GM18951 (cell line): ENCODE measurements around the gene FBRS.
A peak's percentile ranks its signal among the peaks of the same experiment; 100 is the strongest.
"Not testable (repeated sequence)": the region's sequence is repeated elsewhere in the genome, so short reads cannot be mapped to it uniquely, and the experiment has no call there.

Experiments used
- POLR2A ChIP-seq: IDR thresholded peaks from 4 replicates; pipeline ENCODE4 v1.6.1; 2011; ENCODE audit warnings: mild to moderate bottlenecking; ENCODE audit not compliant: insufficient read length, insufficient read depth; ENCODE audit errors: extremely low read depth
- in situ Hi-C: fragments of 300-500 bp; cut with MboI; formaldehyde crosslinking; loops from one replicate; pipeline ENCODE4 v1.12.0; 2022; ENCODE audit warnings: low sequenced_read_pairs, mixed read lengths, inconsistent platforms; ENCODE audit not compliant: unreplicated experiment

Gene FBRS

DNA sequence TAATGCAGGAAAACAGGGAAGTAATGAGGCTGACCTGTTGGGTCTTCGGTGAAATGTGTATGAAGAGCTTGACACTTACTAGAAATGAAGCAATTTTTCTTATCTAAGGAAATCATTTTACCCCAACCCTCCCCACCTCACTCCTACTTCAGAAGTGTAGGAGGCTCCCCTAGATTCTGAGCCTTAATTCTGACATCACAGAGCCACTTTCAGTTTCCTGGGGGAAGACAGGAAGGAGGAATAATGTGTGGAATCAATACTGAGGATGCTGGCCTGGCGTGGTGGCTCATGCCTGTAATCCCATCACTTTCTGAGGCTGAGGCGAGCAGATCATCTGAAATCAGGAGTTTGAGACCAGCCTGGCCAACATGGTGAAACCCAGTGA, 20.3 kb downstream of the FBRS start:
- in situ Hi-C loops, result no loop called here

DNA sequence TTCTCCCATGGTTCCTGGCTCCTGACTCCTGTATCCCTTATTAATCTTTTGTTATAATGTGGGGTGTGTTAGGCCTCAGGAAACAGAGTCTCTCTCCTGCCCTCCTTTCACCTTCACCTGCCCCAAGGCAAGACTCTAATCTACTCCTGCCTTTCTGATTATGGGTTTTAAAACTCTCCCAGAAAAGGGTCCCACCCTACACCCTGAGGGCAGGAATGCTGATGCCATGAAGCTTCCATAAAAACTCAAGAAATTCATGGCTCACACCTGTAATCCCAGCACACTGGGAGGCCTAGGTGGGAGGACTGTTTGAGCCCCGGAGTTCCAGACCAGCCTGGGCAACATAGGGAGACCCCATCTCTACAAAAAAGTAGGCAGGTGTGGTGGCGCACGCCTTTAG, 22.1 kb downstream of the FBRS start:
- TF ChIP-seq POLR2A, result no peak
- in situ Hi-C loops, result no loop called here

More for the DNA sequence above, 20.3 kb downstream of the FBRS start:
- TF ChIP-seq POLR2A, result no peak

DNA sequence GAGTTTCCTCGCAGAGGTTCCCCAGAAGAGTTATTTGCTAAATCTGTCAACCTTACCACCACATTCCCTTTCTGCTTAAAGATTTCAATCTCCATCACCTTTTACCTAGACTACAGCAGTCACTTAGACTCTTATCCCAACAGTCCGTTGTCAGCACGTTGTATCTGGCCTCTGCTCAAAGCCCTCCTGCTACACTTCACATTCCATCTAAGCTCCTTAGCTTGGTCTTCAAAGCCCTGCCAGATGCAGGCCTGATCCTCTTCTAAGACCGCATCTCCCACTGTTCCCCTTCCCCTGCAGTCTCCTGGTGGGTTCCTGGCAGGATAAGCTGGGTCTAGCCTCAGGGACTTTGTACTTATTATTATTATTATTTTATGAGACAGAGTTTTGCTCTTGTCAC, 30.5 kb downstream of the FBRS start:
- in situ Hi-C loops, result no loop called here
- TF ChIP-seq POLR2A, result no peak

DNA sequence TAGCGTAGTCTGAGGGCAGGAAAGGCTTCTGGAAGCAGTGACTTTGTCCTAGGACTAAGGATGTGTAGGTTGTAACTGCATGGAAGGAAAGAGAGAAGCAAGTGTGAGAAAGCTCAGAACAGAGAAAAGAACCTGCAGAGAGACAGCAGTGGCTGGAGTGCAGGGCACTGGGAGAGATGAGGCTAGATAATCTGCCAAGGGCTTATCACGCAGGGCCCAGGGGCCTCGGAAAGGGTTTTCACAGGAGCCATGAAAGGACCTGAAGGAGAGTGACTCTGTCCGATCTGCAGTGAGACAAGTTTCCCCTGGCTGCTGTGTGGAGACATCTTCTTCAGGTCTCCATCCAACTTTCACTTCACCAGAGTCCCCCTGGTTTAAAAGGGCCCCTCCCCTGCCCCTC, 33.7 kb downstream of the FBRS start:
- in situ Hi-C loops, result no loop called here
- TF ChIP-seq POLR2A, result no peak

DNA sequence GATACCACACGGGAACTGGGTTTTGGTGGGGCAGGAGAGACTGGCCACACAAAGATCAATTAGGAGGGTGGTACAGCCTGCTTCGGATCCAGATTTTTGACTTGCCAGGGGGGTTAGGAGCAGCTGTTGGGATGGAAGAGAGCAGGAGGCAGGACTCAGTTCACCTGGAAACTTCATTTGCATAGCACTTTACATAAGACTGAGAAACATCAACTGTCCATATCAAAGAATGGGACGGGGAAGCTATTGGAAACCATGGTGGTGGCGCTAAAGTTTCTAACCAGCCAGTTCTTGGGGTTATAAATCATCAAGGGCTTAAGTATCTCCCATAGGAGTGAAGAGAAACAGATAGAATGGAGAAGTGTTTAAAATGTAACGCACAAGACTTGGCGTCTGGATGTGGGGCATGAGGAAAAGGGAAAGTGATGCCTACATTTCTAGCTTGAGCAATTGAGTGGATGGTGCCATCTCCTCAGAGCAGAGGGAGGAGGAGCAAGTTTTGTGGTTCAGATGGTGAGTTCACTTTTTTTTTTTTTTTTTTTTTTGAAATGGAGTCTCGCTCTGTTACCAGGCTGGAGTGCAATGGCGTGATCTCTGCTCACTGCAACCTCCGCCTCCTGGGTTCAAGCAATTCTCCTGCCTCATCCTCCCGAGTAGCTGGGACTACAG, 34.3 kb downstream of the FBRS start:
- in situ Hi-C loops, result no loop called here
- TF ChIP-seq POLR2A, result no peak

DNA sequence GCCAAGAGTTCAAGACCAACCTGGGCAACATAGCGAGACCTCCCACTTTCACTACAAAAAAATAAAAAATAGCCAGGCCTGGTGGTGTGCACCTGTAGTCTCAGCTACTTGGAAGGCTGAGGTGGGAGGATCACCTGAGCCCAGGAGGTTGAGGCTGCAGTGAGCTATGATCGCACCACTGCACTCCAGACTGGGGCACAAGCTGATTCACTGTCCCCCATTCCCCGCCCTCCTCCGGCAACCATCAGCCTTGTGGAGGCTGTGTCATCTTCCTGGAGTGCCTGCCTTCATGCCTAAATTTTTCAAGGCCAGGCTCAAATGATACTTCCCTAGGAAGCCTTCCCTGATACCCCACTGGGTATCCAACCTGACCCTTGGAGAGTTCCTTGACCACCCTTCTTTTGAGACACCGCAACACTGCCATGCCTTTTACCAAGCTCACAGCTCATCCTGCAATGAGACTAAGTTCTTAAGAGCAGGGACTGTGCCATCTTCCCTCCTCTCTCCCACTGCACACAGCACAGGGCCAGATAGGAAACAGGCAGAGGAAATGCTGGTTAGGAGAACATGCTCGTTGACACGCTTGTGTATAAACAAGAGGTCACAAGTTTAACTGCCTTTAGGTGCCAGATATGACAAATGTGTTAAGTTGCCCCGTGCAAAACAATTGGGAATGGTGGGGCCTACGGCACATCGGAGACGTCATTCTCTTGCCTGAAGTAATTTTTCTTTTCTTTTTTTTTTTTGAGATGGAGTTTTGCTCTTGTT, 36.9 kb downstream of the FBRS start:
- no peak for TF ChIP-seq POLR2A
- in situ Hi-C loops, result no loop called here

DNA sequence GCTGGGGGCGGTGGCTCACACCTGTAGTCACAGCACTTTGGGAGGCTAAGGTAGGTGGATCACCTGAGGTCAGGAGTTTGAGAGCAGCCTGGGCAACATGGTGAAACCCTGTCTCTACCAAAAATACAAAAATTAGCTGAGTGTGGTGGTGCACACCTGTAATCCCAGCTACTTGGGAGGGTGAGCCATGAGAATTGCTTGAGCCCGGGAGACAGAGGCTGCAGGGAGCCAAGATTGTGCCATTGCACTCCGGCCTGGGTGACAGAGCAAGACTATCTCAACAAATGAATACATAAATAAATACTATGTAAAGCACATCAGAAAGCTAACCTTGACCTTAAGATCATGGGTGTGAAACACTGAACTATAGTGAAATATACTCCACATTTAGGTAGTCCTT, 38.4 kb downstream of the FBRS start:
- in situ Hi-C loops, result not testable (repeated sequence)

DNA sequence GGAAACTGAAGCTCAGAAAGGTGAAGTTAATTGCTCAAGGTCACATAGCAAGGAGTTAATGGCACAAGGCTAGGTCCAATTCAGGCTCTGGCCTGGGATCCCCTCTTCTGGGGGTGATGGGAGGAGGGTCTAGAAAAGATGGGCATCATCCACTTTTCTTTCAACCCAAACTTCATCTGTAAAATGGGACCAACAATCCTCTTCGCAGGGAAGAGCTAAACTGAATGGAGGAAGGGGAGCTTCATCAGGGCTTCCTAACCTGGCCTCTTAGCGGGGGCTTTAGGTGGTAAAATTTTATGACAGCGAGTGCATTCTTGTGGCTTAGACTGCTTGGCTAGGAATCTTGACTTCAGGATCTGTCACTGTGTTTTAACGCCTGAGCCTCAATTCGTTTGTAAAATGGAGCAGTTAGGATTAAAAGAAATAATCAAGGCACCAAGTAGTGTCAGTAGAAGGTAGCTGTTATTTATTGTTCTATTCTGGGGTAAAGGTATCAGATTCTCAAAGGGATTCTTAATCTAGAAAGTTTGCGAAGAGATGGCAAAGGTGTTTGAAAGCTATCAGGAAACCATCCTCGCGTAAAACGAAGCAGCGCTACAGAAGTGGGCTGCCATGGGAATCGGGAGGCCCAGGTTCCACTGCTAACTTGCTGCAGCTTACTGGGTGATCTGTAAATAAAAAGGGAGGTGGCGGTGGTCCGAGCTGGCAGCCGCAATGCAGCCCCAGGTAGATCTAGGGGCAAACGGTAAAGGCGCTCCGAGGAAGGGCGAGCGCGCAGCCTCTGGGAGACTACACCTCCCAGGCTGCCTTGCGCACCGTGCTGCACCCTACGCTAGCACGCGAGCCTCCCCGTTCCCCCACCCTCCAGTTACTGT, 39.3 kb downstream of the FBRS start:
- no peak for TF ChIP-seq POLR2A
- in situ Hi-C loops, result no loop called here

DNA sequence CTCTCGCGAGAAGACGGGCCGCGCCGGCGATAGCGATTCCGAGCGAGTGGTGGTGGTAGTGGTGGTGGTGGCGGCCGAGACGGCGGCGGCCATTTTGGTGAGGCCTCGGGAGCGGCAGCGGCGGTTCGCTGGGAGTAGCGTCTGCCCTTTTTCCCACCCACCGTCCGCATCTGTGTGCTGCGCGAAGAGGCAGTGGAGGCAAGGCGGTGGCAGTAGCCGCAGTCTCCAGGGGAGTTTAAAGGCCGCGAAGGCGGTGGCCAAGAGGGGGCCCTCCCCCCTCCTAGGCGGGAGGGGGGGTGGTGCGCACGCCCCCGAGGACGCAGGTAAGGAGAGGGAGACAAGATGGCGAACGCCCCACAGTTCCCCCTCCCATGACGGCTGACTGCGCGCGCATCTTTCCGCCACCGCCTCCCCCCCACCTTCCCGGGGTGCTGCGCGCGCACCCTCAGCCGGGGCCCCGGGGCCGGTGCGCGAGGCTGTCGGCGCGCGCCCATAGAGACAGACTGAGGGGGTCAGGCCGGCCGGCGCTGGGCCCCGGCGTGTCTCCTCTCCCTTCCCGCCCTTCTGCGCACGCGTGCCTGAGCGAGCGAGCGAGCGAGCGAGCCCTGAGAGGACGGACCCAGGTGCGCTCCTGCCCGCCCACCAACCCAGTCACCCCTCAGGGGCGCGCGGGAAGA, 40.0 kb downstream of the FBRS start:
- in situ Hi-C loops, result no loop called here
- peak; percentile 89 for TF ChIP-seq POLR2A

DNA sequence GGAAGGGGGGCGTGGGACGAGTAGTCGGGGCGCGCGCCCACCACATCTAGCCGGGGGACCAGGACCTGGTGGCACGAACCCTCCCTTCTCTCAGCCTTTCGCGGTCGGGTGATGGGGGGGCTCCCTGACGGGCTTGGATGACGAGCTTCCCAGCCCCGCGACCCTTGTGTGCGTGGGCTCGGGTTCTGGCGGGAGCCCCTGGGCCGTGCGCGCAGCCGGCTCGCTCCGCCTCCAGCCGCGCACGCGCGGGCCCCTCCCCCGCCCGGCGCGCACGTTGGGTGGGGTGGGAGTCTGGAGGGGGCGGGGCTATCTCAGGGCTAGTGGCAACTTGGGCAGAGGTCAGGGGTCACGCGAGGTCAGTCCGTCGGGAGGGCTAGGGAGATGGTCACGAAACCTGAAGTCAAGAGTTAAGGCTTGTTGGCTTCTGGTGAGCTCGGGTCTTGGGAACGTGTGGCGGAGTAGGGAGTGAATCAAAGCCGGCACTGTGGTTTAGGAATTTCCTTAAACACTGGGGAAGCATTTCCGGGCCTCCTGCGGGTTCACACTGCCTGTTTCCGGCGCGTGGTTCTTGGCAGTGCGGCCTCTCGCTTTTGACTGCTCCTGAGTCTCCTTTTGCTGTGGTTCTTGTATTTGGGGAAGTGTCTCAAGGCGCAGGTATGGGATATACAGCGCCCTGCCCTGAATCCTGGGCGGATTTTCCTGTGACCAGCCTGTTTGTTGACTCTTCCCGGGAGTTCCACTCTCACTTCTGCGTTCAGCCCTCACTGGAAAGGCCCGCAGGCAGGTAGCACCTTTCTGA, 40.8 kb downstream of the FBRS start, which contains the start of gene SRCAP:
Gene SRCAP (plus strand): TSS at position 356 of the 799 bp plus-strand sequence. CDS start 1,654 bp downstream, outside the sequence.
- peak; percentile 75 for TF ChIP-seq POLR2A
- in situ Hi-C loops, result no loop called here

DNA sequence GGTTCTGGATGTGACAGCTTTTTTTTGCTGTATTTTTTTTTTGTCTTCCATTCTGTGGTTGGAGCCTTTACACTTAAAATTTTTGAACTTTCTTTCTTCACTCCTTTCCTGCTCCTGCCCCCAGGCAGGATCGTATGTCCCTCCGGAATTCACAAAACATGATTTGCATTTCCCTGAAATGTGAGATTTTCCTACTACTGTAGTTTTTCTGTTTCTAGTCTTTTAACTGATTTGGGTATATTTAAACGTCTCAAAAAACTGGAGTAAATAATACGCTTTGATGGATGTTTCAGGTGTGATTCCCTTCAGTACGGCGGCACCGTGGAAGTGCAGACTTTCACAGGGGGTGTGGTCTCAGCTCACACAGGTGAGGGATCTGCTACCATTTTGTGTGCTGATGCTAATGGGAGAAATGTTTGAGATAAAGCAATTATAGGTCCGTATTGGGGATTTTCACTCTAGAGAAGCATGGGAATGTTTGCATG, 41.4 kb downstream of the FBRS start:
- in situ Hi-C loops, result no loop called here
- no peak for TF ChIP-seq POLR2A

DNA sequence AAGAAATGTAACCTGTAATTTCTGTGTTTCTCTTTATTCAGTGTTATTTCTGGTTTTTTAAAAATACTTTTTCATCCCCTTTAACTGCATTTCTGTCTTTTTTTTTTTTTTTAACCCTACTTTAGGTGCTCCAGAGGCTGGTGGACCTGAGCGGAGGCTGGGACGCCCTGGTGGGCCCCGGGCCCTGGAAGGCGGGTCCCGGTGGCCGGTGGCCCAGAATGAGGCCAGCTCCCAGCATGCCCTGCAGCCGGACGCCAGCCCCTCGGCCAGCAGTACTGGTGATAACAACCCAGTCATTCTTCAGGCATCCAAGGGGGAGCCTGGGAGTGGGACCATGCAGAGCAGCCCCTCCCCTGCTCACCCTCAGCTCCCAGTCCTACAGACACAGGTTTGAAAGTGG, 42.3 kb downstream of the FBRS start:
- in situ Hi-C loops, result no loop called here
- TF ChIP-seq POLR2A, result no peak
